Neuron (in vitro differentiated cells): ENCODE results near the gene ELL2.
"Not testable (repeated sequence)": the region's sequence is repeated elsewhere in the genome, so short reads cannot be mapped to it uniquely, and the experiment has no call there.

Experiments used
- H2AFZ ChIP-seq: one replicate; pipeline ENCODE4 v1.6.1; 2013; ENCODE audit warnings: low read depth, mild to moderate bottlenecking, inconsistent platforms, low read length, moderate library complexity
- H3K27me3 ChIP-seq: one replicate; pipeline ENCODE4 v1.6.1; 2013; ENCODE audit warnings: low read length; ENCODE audit not compliant: insufficient read depth
- H3K36me3 ChIP-seq: one replicate; pipeline ENCODE4 v1.6.1; 2013; ENCODE audit warnings: low read length; ENCODE audit not compliant: insufficient read depth
- H3K4me1 ChIP-seq: one replicate; pipeline ENCODE4 v1.6.1; 2013; ENCODE audit warnings: low read length; ENCODE audit not compliant: insufficient read depth
- H3K4me3 ChIP-seq: 2 replicates; pipeline ENCODE4 v1.5.1; 2013; ENCODE audit warnings: mild to moderate bottlenecking, low read length, moderate library complexity
- H3K9me3 ChIP-seq: one replicate; pipeline ENCODE4 v1.6.1; 2013; ENCODE audit warnings: low read length

Gene ELL2

GRCh38 chr5:95840956-95841705 lies 120.5 kb downstream of the ELL2 start:
- no peak overlapping the region for H2AFZ ChIP-seq
- H3K9me3 ChIP-seq = no peaks in the 10 kb centered on the region
- no peaks in the 10 kb centered on the region for H3K4me1 ChIP-seq

GRCh38 chr5:95839658-95840057 lies 122.0 kb downstream of the ELL2 start:
- Histone ChIP-seq H2AFZ (no peak overlapping the region), H3K4me1 (no peaks in the 10 kb centered on the region)

More at GRCh38 chr5:95840956-95841705, 120.5 kb downstream of the ELL2 start:
- Histone ChIP-seq H3K4me3 (no peak overlapping the region), H3K27me3 (no peaks in the 10 kb centered on the region), H3K36me3 (no peaks in the 10 kb centered on the region)

GRCh38 chr5:95838556-95838955 lies 123.1 kb downstream of the ELL2 start:
- Histone ChIP-seq H3K36me3 (no peaks in the 10 kb centered on the region), H2AFZ (no peak overlapping the region), H3K27me3 (no peaks in the 10 kb centered on the region), H3K4me1 (no peaks in the 10 kb centered on the region), H3K4me3 (no peak overlapping the region), H3K9me3 (no peaks in the 10 kb centered on the region)

More at GRCh38 chr5:95839658-95840057, 122.0 kb downstream of the ELL2 start:
- H3K9me3 ChIP-seq = no peaks in the 10 kb centered on the region
- no peaks in the 10 kb centered on the region for H3K27me3 ChIP-seq
- no peaks in the 10 kb centered on the region for H3K36me3 ChIP-seq
- no peak overlapping the region for H3K4me3 ChIP-seq

GRCh38 chr5:95838001-95838520 lies 123.6 kb downstream of the ELL2 start:
- H3K36me3 ChIP-seq = no peaks in the 10 kb centered on the region
- H3K27me3 ChIP-seq = no peaks in the 10 kb centered on the region
- H3K4me1 ChIP-seq = no peaks in the 10 kb centered on the region
- no peaks in the 10 kb centered on the region for H3K9me3 ChIP-seq
- H3K4me3 ChIP-seq = no peak overlapping the region
- H2AFZ ChIP-seq = no peak overlapping the region

- Histone ChIP-seq H3K4me1 (no peaks in the 10 kb centered on the region), H3K27me3 (no peaks in the 10 kb centered on the region), H2AFZ (no peak overlapping the region), H3K36me3 (no peaks in the 10 kb centered on the region), H3K4me3 (no peak overlapping the region), H3K9me3 (no peaks in the 10 kb centered on the region)
Measured at GRCh38 chr5:95837492-95837891, 124.2 kb downstream of the ELL2 start.

GRCh38 chr5:95836971-95837370 lies 124.7 kb downstream of the ELL2 start:
- not testable (repeated sequence) for H3K4me3 ChIP-seq, H3K9me3 ChIP-seq, H3K4me1 ChIP-seq, H2AFZ ChIP-seq, H3K36me3 ChIP-seq, H3K27me3 ChIP-seq

- Histone ChIP-seq H3K36me3 (no peaks in the 10 kb centered on the region), H3K4me3 (no peak overlapping the region), H3K9me3 (no peaks in the 10 kb centered on the region), H2AFZ (no peak overlapping the region), H3K27me3 (no peaks in the 10 kb centered on the region), H3K4me1 (no peaks in the 10 kb centered on the region)
Measured at GRCh38 chr5:95836544-95836943, 125.1 kb downstream of the ELL2 start.

- no peak overlapping the region for H2AFZ ChIP-seq
- no peak overlapping the region for H3K4me3 ChIP-seq
- H3K36me3 ChIP-seq = no peaks in the 10 kb centered on the region
- no peaks in the 10 kb centered on the region for H3K27me3 ChIP-seq
- no peaks in the 10 kb centered on the region for H3K9me3 ChIP-seq
- H3K4me1 ChIP-seq = no peaks in the 10 kb centered on the region
Measured at GRCh38 chr5:95835682-95836385, 125.8 kb downstream of the ELL2 start.
